ENCODE results near the gene ADAMTSL1. TPM values are rescaled to one million over a fixed set of nuclear protein-coding genes. Genes with fewer than 3 reads are reported as not detected.

The ADAMTSL1 gene
- total RNA-seq, 1 experiment from 2014 or later: not detected

DNA sequence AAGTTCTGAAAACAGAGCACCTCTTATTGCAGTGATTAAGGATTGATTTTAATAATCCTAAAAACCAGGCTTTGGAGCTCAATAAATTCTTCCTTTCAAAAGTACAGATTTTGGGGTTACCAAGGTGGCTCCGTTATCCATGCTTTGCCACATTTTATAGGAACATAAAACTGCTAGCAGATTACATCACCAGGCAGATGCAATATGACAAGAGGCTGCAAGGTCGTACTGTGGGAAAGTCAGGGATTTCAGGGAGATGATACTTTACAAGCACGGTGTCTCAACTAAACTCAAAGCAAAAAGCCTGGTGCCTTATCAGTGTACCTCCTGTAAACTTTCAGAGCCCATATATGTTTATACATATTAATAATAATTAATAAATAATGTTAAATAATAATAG is 28.6 kb downstream of the ADAMTSL1 start (continued):
- TF ChIP-seq, protein P1, sequence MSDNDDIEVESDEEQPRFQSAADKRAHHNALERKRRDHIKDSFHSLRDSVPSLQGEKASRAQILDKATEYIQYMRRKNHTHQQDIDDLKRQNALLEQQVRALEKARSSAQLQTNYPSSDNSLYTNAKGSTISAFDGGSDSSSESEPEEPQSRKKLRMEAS (IDR thresholded peaks at IDR 0.05): no peak
- TF ChIP-seq YY1 (IDR thresholded peaks at IDR 0.05; ENCODE audit: extremely low read depth, insufficient replicate concordance, low read depth, low read length): no peak

DNA sequence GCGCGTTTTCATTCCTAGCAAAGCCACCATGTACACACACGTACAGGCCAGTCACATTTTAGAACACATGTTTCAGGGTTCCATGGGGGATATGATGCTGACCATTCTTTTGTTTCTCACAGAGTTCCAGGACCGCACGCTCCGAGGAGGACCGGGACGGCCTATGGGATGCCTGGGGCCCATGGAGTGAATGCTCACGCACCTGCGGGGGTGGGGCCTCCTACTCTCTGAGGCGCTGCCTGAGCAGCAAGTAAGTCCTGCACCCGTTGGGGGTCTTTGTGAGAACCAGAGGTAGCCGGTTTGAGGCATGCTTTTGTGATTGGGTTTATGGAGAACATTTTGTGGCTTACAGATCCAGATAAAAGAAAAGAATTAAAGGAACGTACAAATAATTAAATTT is 30.8 kb downstream of the ADAMTSL1 start:
- H4K20me1 ChIP-seq (ENCODE audit: insufficient read depth): no peaks in the 10 kb centered on the region
- ChIA-PET CTCF (no interaction called here), RAD21 (ENCODE audit: low non-redundant PET in 1 of 2, low total read pairs in 2 of 2, uncharacterized antibody in 2 of 2, unreplicated experiment in 2 of 2) (no interaction called here)

DNA sequence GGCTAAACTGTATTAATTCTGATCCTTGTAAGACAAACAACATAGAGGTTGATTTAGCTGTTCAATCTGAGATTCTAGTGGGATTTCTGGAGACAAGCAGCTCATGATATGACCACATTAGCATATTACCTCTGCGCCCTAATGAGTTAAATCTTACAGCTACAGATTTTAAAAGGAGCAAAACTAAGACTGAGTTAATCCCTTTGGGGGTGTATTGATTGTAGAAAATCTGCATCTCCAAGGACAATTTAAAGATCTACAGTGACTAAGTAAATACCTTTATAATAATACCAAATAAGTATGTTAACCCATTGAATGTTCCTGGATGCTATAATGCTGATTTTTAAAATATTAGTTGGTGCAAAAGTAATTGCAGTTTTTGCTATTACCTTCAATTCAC is 33.2 kb downstream of the ADAMTSL1 start:
- no peaks in the 10 kb centered on the region for H3K79me2 ChIP-seq (ENCODE audit: insufficient read depth, low read length)
- no peak for TF ChIP-seq TCF7L2 (IDR thresholded peaks at IDR 0.05; ENCODE audit: borderline replicate concordance, extremely low read depth, insufficient read depth, insufficient read length)
- no peak for TF ChIP-seq RAD21 (IDR thresholded peaks at IDR 0.05; ENCODE audit: low read depth)
- TF ChIP-seq POLR2A (IDR thresholded peaks at IDR 0.05; ENCODE audit: borderline replicate concordance, extremely low read depth, insufficient read depth, insufficient read length): no peak
- TF ChIP-seq, protein P2, sequence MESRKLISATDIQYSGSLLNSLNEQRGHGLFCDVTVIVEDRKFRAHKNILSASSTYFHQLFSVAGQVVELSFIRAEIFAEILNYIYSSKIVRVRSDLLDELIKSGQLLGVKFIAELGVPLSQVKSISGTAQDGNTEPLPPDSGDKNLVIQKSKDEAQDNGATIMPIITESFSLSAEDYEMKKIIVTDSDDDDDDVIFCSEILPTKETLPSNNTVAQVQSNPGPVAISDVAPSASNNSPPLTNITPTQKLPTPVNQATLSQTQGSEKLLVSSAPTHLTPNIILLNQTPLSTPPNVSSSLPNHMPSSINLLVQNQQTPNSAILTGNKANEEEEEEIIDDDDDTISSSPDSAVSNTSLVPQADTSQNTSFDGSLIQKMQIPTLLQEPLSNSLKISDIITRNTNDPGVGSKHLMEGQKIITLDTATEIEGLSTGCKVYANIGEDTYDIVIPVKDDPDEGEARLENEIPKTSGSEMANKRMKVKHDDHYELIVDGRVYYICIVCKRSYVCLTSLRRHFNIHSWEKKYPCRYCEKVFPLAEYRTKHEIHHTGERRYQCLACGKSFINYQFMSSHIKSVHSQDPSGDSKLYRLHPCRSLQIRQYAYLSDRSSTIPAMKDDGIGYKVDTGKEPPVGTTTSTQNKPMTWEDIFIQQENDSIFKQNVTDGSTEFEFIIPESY (IDR thresholded peaks at IDR 0.05; ENCODE audit: extremely low read depth, insufficient replicate concordance, low read length): no peak
- TF ChIP-seq, protein P3, sequence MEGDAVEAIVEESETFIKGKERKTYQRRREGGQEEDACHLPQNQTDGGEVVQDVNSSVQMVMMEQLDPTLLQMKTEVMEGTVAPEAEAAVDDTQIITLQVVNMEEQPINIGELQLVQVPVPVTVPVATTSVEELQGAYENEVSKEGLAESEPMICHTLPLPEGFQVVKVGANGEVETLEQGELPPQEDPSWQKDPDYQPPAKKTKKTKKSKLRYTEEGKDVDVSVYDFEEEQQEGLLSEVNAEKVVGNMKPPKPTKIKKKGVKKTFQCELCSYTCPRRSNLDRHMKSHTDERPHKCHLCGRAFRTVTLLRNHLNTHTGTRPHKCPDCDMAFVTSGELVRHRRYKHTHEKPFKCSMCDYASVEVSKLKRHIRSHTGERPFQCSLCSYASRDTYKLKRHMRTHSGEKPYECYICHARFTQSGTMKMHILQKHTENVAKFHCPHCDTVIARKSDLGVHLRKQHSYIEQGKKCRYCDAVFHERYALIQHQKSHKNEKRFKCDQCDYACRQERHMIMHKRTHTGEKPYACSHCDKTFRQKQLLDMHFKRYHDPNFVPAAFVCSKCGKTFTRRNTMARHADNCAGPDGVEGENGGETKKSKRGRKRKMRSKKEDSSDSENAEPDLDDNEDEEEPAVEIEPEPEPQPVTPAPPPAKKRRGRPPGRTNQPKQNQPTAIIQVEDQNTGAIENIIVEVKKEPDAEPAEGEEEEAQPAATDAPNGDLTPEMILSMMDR (IDR thresholded peaks at IDR 0.05 in 2 of 3, conservative IDR thresholded peaks at IDR 0.05 in 1 of 3; ENCODE audit: borderline replicate concordance in 1 of 3, insufficient read depth in 1 of 3, low read depth in 2 of 3, low read length in 2 of 3): no peak
- TF ChIP-seq ELF1 (IDR thresholded peaks at IDR 0.05; ENCODE audit: borderline replicate concordance, low read depth): no peak
- no peak overlapping the region for H3K4me2 ChIP-seq (ENCODE audit: low read length)
- BruUV-seq (replicated peaks): no TSS peak
- H3K9me3 ChIP-seq (ENCODE audit: control insufficient read depth in 1 of 2, insufficient read depth in 1 of 2, low read depth in 1 of 2, low read length in 2 of 2): no peaks in the 10 kb centered on the region
- no peak overlapping the region for H3K9ac ChIP-seq (ENCODE audit: low read length)
- no peaks in the 10 kb centered on the region for H3K9me2 ChIP-seq (ENCODE audit: insufficient read depth)
- H3K27me3 ChIP-seq (ENCODE audit: insufficient read depth, low read length): no peaks in the 10 kb centered on the region
- intact Hi-C loops (cut with micrococcal nuclease): no loop called here
- no peaks in the 10 kb centered on the region for H3K4me1 ChIP-seq (ENCODE audit: control insufficient read depth in 1 of 2, insufficient read depth in 2 of 2, low read length in 2 of 2)
- no peaks in the 10 kb centered on the region for H4K20me1 ChIP-seq (ENCODE audit: insufficient read depth)
- H3K27ac ChIP-seq (ENCODE audit: low read depth, low read length): no peak overlapping the region
- H3K36me3 ChIP-seq (ENCODE audit: control insufficient read depth in 1 of 2, insufficient read depth in 2 of 2, low read length in 2 of 2): no peaks in the 10 kb centered on the region
- POLR2A ChIA-PET: no interaction called here
- ATAC-seq (no peak), DNase-seq (ENCODE audit: low read depth, low spot score) (no peak)
- no peak overlapping the region for H3K4me3 ChIP-seq (replicated peaks in 1 of 2; ENCODE audit: low read depth in 1 of 2, low read length in 2 of 2)
- CTCF ChIA-PET: no interaction called here
- RAD21 ChIA-PET (ENCODE audit: low non-redundant PET in 1 of 2, low total read pairs in 2 of 2, uncharacterized antibody in 2 of 2, unreplicated experiment in 2 of 2): interaction anchor here in 1 of 2 experiments (0.6 kb wide), 1 partner anchor 253 kb away, joined by 11 read pairs; no protein-coding TSS in a partner anchor
- H2AFZ ChIP-seq (ENCODE audit: low read depth, low read length, poor library complexity, severe bottlenecking): no peak overlapping the region

More for the DNA sequence above, 30.8 kb downstream of the ADAMTSL1 start:
- H3K9ac ChIP-seq (ENCODE audit: low read length): no peak overlapping the region
- H3K27ac ChIP-seq (ENCODE audit: low read depth, low read length): no peak overlapping the region
- H3K4me3 ChIP-seq (replicated peaks in 1 of 2; ENCODE audit: low read depth in 1 of 2, low read length in 2 of 2): no peak overlapping the region
- no TSS peak for BruUV-seq (replicated peaks)
- no peaks in the 10 kb centered on the region for H3K4me1 ChIP-seq (ENCODE audit: control insufficient read depth in 1 of 2, insufficient read depth in 2 of 2, low read length in 2 of 2)
- ATAC-seq (no peak), DNase-seq (ENCODE audit: low read depth, low spot score) (no peak)
- no peaks in the 10 kb centered on the region for H3K9me2 ChIP-seq (ENCODE audit: insufficient read depth)
- H2AFZ ChIP-seq (ENCODE audit: low read depth, low read length, poor library complexity, severe bottlenecking): no peak overlapping the region
- POLR2A ChIA-PET: no interaction called here
- intact Hi-C loops (cut with micrococcal nuclease): no loop called here
- no peaks in the 10 kb centered on the region; a peak in 1 of 4 replicates for H3K9me3 ChIP-seq (ENCODE audit: control insufficient read depth in 1 of 2, insufficient read depth in 1 of 2, low read depth in 1 of 2, low read length in 2 of 2)
- TF ChIP-seq EGR1 (IDR thresholded peaks at IDR 0.05; ENCODE audit: low read depth): no peak
- TF ChIP-seq ZFX (IDR thresholded peaks at IDR 0.05): no peak
- no peak for TF ChIP-seq RAD21 (IDR thresholded peaks at IDR 0.05; ENCODE audit: low read depth)
- H3K36me3 ChIP-seq (ENCODE audit: control insufficient read depth in 1 of 2, insufficient read depth in 2 of 2, low read length in 2 of 2): no peaks in the 10 kb centered on the region
- no peaks in the 10 kb centered on the region for H3K79me2 ChIP-seq (ENCODE audit: insufficient read depth, low read length)
- H3K4me2 ChIP-seq (ENCODE audit: low read length): no peak overlapping the region
- no peaks in the 10 kb centered on the region; the same call in 1 of the 2 replicates for H3K27me3 ChIP-seq (ENCODE audit: insufficient read depth, low read length)
